GM19438 (cell line): ENCODE results near the gene C5AR1.
"Not testable (repeated sequence)": the region's sequence is repeated elsewhere in the genome, so short reads cannot be mapped to it uniquely, and the experiment has no call there.

Source experiments
- ATAC-seq: cut with Tn5 transposase; IDR thresholded peaks from one replicate; pipeline ENCODE4 v1.9.1; 2021; ENCODE audit warnings: low read depth; ENCODE audit not compliant: unreplicated experiment

C5AR1 gene

GRCh38 chr19:47283405-47284059 is 26.1 kb upstream of the C5AR1 start:
- ATAC-seq: no peak

- no peak for ATAC-seq
Measured at GRCh38 chr19:47284324-47284899, 25.2 kb upstream of the C5AR1 start.

GRCh38 chr19:47296036-47296435 is 13.6 kb upstream of the C5AR1 start:
- ATAC-seq: no peak

GRCh38 chr19:47300867-47301266 is 8.8 kb upstream of the C5AR1 start:
- ATAC-seq: not testable (repeated sequence)

- ATAC-seq: no peak
Measured at GRCh38 chr19:47302249-47302648, 7.4 kb upstream of the C5AR1 start.

GRCh38 chr19:47303966-47304365 is 5.7 kb upstream of the C5AR1 start:
- ATAC-seq: no peak

GRCh38 chr19:47305309-47305751 is 4.3 kb upstream of the C5AR1 start:
- ATAC-seq: no peak

GRCh38 chr19:47306303-47306702 is 3.4 kb upstream of the C5AR1 start:
- no peak for ATAC-seq

GRCh38 chr19:47309038-47309437 is 623 bp upstream of the C5AR1 start:
- no peak for ATAC-seq

GRCh38 chr19:47310323-47310722 is 662 bp downstream of the C5AR1 start:
- no peak for ATAC-seq

- ATAC-seq: no peak
Measured at GRCh38 chr19:47310819-47311218, 1.2 kb downstream of the C5AR1 start.

- no peak for ATAC-seq
Measured at GRCh38 chr19:47312366-47313006, 2.8 kb downstream of the C5AR1 start.

- no peak for ATAC-seq
Measured at GRCh38 chr19:47313754-47314295, 4.2 kb downstream of the C5AR1 start.

GRCh38 chr19:47315125-47315821 is 5.6 kb downstream of the C5AR1 start:
- no peak for ATAC-seq

GRCh38 chr19:47316513-47316912 is 6.9 kb downstream of the C5AR1 start:
- ATAC-seq: no peak

GRCh38 chr19:47319923-47320871 is 10.5 kb downstream of the C5AR1 start:
- ATAC-seq: no peak

- ATAC-seq: no peak
Measured at GRCh38 chr19:47321630-47322029, 12.0 kb downstream of the C5AR1 start.

- no peak for ATAC-seq
Measured at GRCh38 chr19:47322058-47322457, 12.4 kb downstream of the C5AR1 start.

GRCh38 chr19:47323409-47323808 is 13.7 kb downstream of the C5AR1 start:
- no peak for ATAC-seq

- no peak for ATAC-seq
Measured at GRCh38 chr19:47323872-47324271, 14.2 kb downstream of the C5AR1 start.
